ENCODE measurements around the gene KLRC4.
"Not testable (repeated sequence)": the region's sequence is repeated elsewhere in the genome, so short reads cannot be mapped to it uniquely, and the experiment has no call there.

Gene KLRC4

GRCh38 chr12:10397296-10397695 lies 12.3 kb downstream of the KLRC4 start:
- DNase-seq (ENCODE audit: low read depth, low spot score) = no peak

- DNase-seq (ENCODE audit: low read depth, low spot score) = not testable (repeated sequence)
Measured at GRCh38 chr12:10396176-10396575, 13.4 kb downstream of the KLRC4 start.

GRCh38 chr12:10395390-10395998 lies 14.1 kb downstream of the KLRC4 start:
- no peak for DNase-seq (ENCODE audit: low read depth, low spot score)

- DNase-seq (ENCODE audit: low read depth, low spot score) = not testable (repeated sequence)
Measured at GRCh38 chr12:10394531-10395152, 14.9 kb downstream of the KLRC4 start.

GRCh38 chr12:10393291-10393690 lies 16.3 kb downstream of the KLRC4 start:
- DNase-seq (ENCODE audit: low read depth, low spot score) = no peak

- no peak for DNase-seq (ENCODE audit: low read depth, low spot score)
Measured at GRCh38 chr12:10392394-10392930, 17.1 kb downstream of the KLRC4 start.

GRCh38 chr12:10390991-10391390 lies 18.6 kb downstream of the KLRC4 start:
- DNase-seq (ENCODE audit: low read depth, low spot score) = not testable (repeated sequence)

GRCh38 chr12:10389904-10390303 lies 19.7 kb downstream of the KLRC4 start, which contains the start of gene KLRK1:
Gene KLRK1 (minus strand): TSS chr12:10390041. CDS start chr12:10388810, 1,231 bp downstream.
- DNase-seq (ENCODE audit: low read depth, low spot score) = no peak

GRCh38 chr12:10388624-10389413 lies 20.7 kb downstream of the KLRC4 start:
- no peak for DNase-seq (ENCODE audit: low read depth, low spot score)

GRCh38 chr12:10387498-10387897 lies 22.1 kb downstream of the KLRC4 start:
- not testable (repeated sequence) for DNase-seq (ENCODE audit: low read depth, low spot score)

GRCh38 chr12:10386857-10387256 lies 22.7 kb downstream of the KLRC4 start:
- DNase-seq (ENCODE audit: low read depth, low spot score) = no peak

- DNase-seq (ENCODE audit: low read depth, low spot score) = no peak
Measured at GRCh38 chr12:10385166-10385613, 24.4 kb downstream of the KLRC4 start.

- no peak for DNase-seq (ENCODE audit: low read depth, low spot score)
Measured at GRCh38 chr12:10384191-10384590, 25.4 kb downstream of the KLRC4 start.

GRCh38 chr12:10381928-10382628 lies 27.5 kb downstream of the KLRC4 start:
- no peak for DNase-seq (ENCODE audit: low read depth, low spot score)

- DNase-seq (ENCODE audit: low read depth, low spot score) = not testable (repeated sequence)
Measured at GRCh38 chr12:10378737-10379136, 30.8 kb downstream of the KLRC4 start.

- no peak for DNase-seq (ENCODE audit: low read depth, low spot score)
Measured at GRCh38 chr12:10374624-10375018, 34.9 kb downstream of the KLRC4 start.

GRCh38 chr12:10372559-10372958 lies 37.0 kb downstream of the KLRC4 start:
- DNase-seq (ENCODE audit: low read depth, low spot score) = no peak

- DNase-seq (ENCODE audit: low read depth, low spot score) = not testable (repeated sequence)
Measured at GRCh38 chr12:10371893-10372535, 37.5 kb downstream of the KLRC4 start.

GRCh38 chr12:10369557-10370415 lies 39.8 kb downstream of the KLRC4 start:
- no peak for DNase-seq (ENCODE audit: low read depth, low spot score)

All from activated naive CD8-positive, alpha-beta T cell treated with anti-CD3 and anti-CD28 coated beads, Interleukin-2, amount 50 U/mL, for 16 hours (primary cell).